ENCODE measurements around the gene CSNK1D.

Gene CSNK1D

DNA sequence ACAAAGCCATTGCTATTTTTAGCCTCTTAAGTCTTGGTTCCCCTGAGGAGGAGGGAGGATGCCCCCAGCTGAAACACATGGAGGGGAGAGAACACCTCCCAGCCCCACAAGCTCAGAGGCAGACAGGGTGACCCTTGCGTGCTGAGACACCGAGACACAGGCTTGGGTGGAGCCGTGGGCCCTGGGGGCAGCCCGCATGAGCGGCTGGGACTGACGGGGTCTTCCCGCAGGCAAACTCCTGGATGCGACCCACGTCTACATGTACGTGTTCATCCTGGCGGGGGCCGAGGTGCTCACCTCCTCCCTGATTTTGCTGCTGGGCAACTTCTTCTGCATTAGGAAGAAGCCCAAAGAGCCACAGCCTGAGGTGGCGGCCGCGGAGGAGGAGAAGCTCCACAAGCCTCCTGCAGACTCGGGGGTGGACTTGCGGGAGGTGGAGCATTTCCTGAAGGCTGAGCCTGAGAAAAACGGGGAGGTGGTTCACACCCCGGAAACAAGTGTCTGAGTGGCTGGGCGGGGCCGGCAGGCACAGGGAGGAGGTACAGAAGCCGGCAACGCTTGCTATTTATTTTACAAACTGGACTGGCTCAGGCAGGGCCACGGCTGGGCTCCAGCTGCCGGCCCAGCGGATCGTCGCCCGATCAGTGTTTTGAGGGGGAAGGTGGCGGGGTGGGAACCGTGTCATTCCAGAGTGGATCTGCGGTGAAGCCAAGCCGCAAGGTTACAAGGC lies 34.9 kb downstream of the CSNK1D start:
- no peak for DNase-seq

DNA sequence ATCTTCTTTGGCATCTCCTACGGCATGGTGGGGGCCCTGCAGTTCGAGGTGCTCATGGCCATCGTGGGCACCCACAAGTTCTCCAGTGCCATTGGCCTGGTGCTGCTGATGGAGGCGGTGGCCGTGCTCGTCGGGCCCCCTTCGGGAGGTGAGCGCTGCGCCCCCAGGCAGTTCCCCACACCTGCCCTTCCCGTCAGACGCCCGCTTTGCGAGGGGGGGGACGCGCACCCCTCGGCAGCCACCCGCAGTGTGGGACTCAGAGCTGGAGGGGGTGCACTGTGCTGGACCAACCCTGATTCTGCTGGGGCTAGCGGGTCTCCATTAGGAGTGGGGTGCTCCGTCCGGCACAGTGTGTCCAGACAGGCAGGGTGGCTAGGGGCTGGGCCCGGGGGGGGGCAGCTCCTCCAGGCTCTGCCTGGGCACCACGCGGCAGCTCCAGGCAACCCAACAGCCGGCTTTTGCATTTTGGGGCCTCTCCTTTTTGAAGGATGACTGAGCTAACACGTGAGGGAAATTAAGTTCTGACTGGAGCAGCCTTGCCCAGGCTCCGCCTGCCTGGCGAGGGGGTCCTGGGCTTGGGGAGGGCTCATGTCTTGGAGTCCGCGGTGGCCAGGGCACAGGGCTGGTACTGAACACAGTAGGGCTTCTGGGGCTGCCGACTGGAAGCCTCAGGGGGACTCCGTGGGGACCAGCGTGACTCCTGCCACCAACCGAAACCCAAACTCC lies 35.6 kb downstream of the CSNK1D start:
- DNase-seq = no peak

DNA sequence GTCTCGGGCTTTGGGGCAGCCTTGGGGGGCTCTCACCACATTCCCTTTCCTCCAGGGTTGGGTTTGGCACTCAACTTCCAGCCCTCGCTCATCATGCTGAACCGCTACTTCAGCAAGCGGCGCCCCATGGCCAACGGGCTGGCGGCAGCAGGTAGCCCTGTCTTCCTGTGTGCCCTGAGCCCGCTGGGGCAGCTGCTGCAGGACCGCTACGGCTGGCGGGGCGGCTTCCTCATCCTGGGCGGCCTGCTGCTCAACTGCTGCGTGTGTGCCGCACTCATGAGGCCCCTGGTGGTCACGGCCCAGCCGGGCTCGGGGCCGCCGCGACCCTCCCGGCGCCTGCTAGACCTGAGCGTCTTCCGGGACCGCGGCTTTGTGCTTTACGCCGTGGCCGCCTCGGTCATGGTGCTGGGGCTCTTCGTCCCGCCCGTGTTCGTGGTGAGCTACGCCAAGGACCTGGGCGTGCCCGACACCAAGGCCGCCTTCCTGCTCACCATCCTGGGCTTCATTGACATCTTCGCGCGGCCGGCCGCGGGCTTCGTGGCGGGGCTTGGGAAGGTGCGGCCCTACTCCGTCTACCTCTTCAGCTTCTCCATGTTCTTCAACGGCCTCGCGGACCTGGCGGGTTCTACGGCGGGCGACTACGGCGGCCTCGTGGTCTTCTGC lies 36.3 kb downstream of the CSNK1D start:
- no peak for DNase-seq

DNA sequence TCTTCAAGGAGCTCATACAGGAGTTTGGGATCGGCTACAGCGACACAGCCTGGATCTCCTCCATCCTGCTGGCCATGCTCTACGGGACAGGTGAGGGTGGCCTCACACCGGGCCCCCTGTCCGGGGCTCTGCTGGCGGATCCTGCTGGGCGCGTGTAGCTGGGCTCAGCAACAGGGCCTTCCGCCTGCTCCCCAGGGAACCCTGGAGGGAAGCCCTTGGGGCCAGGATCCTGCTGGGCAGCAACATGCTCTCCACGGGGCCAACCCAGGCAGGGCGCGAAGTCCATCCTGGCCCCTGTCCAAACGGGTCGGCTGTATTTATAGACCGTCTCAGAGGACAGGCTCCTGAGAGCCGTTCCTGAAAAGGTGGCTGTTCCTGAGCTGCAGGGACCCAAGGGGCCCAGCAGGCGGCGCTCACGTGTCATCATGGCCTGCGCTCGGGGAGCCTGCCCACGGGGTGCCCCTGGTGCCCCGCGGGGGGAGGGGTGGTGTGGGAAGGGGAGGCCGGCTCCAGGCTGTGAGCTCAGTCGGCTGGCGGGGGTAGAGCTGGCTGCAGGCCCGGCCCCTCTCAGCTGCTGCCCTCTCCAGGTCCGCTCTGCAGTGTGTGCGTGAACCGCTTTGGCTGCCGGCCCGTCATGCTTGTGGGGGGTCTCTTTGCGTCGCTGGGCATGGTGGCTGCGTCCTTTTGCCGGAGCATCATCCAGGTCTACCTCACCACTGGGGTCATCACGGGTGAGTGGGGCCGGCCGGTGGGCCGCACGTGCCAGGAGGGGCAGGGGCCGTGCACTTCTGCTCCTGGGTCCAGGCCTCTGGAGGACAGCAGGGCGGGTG lies 37.1 kb downstream of the CSNK1D start:
- no peak for DNase-seq

DNA sequence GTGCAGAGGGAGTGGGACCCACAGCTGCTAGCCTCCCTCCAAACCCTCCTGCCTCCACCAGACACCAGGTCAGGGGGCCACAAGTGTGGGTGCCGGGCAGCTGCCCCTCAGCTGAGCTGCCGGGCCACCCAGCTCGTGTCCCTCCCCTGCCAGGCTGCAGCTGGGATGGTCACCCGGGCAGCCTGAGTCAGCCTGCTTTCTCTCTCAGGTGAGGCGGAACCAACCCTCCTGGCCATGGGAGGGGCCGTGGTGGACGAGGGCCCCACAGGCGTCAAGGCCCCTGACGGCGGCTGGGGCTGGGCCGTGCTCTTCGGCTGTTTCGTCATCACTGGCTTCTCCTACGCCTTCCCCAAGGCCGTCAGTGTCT lies 37.7 kb downstream of the CSNK1D start:
- no peak for DNase-seq

DNA sequence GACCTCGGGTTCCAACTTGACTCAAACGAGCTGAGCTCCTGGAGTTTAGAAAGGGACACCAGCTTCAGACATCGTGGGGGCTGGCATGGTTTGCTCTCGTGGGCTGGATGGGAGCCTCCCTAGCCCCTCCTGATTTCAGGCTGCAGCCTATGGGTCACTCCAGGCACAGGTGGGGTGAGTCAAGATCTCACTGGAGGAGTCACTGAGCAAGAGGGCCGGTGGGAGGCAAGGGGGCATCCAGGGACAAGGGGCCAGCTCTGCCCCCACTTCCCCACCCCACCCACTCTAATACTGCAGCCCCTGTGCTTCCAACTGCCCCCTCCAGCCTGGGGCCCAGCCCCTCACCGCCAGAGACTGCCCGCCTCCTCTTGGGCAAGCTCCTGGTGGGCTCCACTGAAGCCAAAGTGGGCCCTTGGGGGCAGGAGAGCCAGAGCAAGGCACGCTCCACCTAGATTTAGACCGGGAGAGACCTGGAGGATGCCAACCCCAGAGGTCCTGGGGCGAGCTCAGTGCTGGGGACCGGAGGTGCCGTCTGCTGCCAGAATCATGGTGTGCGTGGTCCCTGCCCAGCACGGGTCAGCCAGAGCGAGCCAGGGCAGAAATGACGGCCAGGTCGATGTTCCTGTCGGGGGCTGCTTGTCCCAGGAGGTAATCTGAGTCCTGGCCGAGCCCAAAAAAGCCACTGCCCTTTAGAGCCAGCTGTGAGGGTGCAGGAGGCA lies 38.3 kb downstream of the CSNK1D start:
- DNase-seq = no peak

DNA sequence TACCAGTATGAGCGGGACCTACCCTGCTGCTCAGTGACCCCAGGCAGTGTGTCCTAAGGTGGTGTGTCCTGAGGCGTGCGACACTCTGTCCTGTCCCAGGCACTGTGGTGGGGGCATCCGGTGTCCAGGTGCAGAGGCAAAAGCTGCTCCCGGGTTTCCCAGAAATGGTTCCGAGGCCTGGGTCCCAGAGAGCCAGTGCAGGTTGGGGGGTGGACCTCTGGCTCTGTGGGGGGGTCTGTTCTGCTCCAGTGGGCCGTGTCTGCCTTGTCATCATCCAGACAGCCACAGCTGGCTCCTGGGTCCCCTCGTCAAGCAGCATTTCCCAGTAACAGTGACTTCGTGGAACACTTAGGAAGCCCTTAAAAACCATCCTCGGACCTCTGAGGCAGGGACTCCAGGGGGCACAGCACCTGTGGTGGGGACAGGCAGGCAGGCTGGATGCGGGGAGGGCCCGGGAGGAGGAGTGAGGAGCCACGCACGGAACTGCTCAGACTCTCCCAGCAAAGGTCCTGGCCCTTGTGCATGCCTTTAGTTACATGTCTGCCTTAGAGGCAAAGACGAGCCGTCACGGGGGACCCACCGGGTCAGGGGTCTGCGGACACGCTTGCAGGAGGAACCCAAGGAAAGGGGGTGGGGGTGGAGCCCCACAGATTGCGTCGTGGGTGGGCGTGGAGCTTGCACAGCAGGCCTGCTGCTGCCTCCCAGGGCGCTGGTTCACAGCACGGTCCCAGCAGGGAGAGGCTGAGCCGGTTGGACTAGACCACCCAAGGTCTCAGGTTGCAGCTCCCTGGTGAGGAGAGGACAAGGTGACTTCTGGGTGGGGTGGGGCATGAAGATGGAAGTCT lies 39.1 kb downstream of the CSNK1D start:
- no peak for DNase-seq

DNA sequence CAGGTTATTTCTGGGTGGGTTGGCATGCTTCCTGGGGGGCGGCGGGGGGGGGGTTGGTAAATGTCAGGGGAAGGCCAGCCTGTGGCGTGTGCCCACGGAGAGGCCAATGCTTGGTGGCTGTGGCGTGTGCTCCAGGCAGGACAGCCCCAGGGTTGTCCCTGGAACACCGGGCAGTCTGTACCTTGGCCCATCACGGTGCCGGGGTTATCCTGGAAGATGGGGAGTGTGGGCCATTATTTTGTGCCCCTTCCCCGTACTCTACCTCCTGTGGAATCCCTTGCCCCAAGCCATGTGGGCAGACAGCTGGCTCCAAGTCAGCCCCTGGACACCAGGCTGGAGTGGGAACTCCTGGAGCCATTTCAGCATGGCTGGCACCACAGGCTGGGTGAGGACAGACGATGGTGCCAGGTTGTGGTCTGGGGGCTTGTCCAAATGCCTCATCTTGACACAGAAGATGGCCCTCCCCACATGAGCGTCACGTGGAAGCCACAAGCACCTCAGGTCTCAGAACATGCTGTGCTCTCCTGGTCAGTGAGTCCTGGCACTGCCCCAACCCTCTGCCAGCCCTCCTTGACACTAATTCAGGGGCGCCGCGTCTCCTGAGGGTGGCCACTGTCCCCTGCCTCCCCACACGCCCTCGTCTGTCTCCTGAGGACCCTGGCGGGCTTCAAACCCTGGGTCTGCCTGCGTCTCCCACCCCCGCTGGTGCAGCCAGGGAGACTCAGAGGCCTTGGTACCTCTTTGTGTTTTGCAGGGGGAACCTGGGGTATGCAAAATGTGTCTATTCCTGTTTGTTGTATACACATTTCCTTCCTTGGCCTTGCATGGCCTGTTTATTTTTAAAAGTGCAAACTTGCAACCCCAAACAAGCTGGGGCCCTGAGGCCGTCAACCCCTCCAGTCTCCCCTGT lies 40.4 kb downstream of the CSNK1D start:
- no peak for DNase-seq

DNA sequence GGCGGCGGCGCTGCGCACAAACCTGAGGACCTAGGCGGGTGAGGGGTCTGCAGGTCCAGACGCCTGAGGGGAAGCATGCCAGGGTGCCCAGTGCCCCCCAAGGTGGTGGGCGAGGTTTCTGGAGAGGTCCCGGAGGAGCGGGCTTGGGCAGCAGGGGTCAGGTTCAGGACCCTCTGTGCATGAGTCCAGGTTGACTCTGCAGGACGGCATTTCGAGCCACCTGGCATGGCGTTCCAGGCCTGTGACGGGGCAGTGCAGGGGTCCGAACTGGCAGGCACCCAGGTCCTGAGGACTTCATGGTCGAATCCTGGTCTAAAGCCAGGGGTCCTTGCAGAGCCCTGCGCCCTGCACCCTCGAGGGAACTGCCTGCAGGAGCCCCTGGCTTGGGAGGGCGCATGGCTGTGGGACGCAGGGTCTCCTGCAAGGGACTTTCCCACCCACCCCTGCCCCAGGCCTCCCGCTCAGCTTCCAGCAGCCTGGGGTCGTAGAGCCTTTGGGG lies 41.1 kb downstream of the CSNK1D start:
- no peak for DNase-seq

DNA sequence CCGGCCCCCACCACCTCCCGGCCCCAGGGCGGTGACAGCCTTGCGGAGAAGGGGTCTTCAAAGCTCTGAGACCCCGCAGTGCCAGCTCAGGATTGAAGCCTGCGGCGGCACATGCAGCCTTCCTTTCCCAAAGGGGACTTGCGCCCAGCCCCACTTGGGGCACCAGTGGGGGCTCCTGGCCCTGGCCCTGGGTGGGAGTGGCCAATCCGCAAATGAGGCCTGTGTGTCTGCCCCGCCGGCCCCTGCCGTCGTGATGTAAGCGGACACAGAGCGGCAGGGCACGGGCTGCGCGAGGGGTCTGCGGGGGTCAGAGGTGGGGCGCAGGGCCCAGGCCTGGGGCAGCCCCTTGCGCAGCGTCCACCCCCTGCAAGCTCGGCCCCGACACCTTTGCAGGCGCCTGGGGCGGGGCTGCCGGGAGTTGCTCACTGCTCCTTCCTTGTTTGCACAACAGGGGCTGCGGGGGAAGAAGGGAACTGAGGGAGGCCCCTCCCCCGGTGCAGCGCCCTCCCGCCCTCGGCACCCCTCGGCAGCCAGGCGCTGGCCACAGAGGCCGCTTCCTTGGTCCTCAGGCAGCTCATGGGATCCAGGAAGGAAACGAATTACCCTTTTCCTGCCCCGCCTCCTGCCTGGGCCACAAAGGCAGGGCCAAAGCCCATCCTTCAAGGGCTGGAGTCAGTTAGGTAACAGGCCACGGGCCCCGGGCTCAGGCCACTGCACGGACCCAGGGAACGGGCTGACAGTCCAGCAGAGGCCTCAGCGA lies 41.8 kb downstream of the CSNK1D start:
- DNase-seq = no peak

DNA sequence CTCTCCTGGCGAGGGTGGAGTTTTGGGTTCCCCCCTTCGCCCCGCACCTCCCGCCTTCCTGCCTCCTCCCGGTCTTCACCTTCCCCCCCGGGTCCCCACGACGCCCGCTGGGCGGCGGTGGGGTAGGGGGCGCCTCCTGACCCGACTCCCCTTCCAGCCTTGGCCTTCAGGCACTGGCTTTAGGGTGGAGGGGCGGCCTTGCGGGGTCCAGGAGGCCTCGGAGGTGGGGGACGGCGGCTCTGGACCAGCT lies 42.3 kb downstream of the CSNK1D start:
- no peak for DNase-seq

DNA sequence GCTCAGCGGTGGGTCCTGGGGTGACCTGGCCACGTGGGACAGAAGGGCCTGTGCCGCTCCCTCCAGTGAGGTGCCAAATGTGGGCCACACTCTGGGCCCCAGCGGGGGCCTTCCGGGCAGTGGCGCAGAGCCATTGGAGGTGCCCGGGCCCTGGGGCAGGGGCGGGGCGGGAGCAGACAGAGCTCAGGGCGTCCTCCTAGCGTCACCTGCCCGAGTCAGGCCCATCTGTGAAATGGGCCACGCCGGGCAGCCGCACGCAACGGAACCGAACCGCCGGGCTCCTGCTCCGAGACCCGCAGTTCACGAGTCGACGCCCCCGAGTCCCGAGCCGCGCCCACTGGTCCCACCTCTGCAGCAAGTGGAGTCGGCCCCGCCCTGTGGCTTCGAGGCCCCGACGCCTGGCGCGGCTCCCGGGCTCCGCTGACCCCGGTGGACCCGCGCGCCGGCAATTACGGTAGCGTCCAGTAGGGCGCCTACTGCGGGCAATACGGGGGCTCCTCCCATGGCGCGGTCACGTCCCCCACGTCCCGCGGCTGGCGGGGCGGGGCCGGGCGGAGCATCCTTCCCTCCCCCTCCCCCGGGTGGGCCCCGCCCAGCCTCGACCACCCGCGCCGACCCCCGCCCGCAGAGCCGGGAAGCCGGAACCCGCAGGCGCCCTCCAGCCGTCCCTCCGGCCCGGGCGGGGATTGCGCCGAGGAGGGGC lies 42.7 kb downstream of the CSNK1D start:
- no peak for DNase-seq

DNA sequence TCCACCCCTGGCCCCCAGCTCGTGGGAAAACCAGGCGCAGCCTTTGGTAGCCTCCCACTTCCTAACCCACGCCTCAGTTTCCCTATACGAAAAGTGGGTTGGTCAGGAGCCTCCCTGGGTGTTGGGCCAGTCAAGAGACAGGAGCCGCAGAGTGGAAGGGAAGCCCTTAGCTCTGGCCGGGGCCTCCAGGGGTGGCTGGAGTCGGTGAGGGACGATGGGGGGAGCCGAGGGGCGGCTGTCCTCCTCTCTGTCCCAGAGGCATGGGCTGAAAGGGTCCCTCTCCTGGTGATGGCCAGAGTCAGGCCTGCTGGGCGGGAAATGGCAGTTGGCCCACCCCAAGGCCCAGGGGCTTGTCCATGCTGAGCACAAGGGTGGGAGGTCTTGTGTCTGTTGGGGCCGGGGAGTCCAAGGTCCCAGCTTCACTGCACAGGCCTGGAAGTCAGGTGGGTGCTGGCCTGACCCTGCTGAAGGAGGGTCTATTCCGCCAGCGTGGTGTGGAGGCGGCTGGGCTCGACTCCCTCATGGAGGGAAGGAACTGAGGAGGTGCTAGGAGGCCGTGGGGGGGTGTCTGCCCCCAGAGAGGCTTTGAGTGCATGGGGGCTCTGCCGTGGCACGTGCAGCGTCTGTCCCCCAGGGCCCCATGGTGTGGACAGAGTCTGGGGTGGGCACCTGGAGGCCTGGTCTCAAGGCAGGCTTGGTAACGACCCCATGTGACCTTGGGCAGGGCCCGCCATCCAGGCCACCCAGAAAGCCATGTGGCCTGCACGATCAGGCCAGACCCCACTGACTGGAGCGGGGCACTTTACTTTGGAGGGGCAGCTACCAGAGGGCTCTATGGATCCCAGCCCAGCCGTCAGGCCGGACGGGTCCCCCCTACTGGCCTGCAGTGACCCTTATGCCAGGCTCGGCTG lies 43.5 kb downstream of the CSNK1D start:
- DNase-seq = no peak

DNA sequence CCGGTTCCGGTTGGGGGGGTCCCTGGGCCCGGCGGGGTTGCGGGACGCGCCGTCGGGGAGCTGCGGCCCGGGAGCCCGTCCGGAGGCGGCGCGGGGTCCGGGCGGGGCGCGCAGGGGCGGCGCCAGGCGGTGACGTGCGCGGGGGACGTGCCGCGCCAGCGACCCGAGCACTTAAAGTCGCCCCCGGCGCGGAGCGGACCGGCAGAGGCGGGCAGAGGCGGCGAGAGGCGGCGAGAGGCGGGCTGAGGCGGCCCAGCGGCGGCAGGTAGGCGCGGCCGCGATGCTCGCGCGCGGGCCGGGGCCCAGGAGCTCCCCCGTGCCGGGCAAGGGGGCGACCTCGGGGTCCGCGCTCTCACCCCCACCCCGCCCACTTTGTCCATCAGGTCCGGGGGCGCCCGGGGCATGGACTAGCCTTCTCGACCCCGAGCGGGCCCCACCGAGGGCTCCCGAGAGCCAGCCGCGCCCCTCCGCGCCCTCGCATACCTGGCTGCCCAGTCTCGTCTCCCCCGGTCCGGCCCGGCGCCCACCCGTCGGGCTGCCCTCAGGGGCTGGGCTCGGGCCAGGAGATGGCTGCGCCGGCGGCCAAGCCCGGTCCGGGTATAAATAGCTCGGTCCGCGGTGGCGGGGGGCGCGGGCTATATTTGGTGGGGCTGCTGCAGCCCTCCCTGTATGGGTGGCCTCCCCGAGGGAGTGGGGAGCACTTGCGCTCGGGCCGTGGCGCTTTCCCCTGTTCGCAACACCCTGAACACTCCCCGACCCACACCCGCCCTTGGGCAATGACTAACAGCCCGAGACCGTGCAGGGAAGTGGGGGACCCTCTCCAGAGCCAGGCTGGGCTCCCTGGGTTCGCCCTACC lies 44.4 kb downstream of the CSNK1D start, which contains the start of gene SLC16A3:
TSS of gene SLC16A3 (plus strand) at position 201 of the 856 bp plus-strand sequence. CDS start 6,967 bp downstream, outside the sequence.
- peak; percentile 45 for DNase-seq

DNA sequence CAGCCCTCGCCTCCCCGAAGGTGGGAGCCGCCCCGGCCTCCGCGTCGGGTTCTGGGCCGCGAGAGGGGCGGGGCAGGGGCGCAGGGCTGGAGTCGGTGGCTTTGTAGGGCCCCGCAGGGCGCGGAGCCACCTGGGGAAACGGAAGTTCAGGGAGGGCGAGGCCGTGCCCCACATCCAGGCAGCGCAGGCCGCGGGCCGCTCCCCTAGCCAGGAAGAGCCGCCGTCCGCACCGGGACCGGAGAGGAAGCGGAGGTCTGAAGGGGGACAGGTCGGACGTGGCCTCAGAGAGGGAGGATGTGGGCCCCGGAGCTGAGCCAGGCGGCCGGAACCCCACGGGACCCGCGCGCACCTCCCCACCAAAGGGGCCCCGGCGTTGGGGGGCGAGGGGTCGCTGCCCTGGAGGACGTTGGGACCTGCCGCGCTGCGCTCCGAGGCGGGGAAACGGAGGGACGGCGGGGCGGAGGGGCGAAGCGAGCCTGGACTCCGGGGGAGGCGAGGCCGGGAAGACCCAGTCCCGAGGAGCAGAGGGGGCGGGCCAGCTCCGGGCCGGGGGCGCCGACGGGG lies 45.1 kb downstream of the CSNK1D start:
- peak; percentile 52 for DNase-seq

DNA sequence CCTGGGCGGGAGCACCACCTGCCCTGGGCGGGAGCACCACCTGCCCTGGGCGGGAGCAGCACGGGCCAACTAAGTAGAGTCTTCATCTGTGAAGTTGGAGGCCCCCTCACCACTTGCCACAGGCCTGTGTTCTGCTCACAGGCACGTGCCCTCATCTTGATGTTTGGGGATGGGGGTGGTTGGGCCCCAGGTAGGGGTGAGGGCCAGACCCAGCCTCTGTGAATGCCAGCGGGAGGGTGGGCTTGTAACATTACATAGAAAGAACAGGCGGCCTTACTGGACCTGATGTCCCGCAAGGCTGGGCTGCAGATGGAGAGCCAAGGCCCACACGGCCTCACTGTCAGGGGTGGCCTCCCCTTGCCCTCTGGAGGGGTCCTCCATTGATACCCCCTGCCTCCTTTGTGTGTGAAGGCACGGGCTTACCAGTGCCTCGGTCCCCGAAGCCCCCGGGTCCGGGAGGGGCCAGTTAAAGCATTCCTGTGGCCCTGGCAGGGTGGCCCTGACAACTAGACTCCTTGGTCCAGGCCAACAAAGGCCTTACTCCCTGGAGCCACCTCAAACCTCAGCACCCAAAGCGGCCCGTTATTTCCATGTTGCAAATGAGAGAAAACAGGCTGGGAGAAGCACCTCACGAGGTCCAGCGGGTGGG lies 45.7 kb downstream of the CSNK1D start:
- no peak for DNase-seq
